Adrenal gland (tissue), 5 donors: ENCODE data around the gene ABLIM2.

ENCODE experiments used
- CTCF ChIP-seq, 6 experiments: fragments of 450-650 bp in 4 of 6; fragments of 200-600 bp in 2 of 6; sonication (generic) in 1 of 6; IDR thresholded peaks; 1 replicate in 5 of 6; 2 replicates in 1 of 6; pipeline versions ENCODE4 v1.5.1 to v1.8.0; 2016 to 2021; ENCODE audit warnings: antibody characterized with exemption in 6 of 6, mild to moderate bottlenecking in 2 of 6, moderate library complexity in 1 of 6
- POLR2A ChIP-seq, 2 donors: fragments of 450-650 bp; IDR thresholded peaks; one replicate each; pipeline ENCODE4 v1.6.1; 2017; ENCODE audit warnings: antibody characterized with exemption in 2 of 2, mild to moderate bottlenecking in 2 of 2, moderate library complexity in 1 of 2
- donor health status: DM: no; HTN: no; CAD: no.

GRCh38 chr4:8182294-8182693 lies 23.7 kb upstream of the ABLIM2 start:
- TF ChIP-seq CTCF (IDR thresholded peaks at IDR 0.05) = no peak
- no peak for TF ChIP-seq POLR2A (IDR thresholded peaks at IDR 0.05)
